ENCODE data around the gene RBM20. TPM values are rescaled to one million over a fixed set of nuclear protein-coding genes. Genes with fewer than 3 reads are reported as not detected.

Gene RBM20
- polyA plus RNA-seq, 1 donor (not counting 4 experiments of a cell fraction or from before 2014, with no cell fraction given) = 0.01 TPM

DNA sequence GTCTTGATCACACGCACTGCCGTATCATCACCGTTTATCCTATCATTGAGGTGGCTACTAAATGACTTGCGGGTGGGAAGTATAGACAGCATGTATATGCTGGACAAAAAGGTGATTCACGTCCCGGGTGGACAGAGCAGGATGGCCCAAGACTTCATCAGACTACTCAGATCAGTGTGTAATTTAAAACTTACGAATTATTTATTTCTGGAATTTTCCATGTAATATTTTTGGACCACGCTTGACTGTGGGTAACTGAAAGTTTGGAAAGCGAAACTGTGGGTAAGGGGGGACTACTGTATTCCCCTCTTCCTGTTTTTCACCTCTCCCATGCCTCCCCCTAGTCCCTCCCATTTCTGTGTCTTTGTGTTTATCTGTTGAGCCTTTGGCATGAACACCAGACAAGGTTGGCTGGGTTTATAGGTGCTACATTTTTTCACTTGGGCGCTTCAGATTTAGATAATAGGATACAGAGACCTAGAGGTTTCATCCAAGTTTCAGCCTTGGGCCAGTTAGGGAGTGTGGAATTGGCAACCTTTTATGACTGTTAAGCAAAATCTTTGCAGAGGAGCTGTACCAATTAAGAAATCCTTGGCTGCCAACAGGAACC is 55.8 kb downstream of the RBM20 start:
- dilution Hi-C loops (cut with MboI; ENCODE audit: extremely low pct_ligation_motif_present, low sequenced_read_pairs) = no loop called here
- no peaks in the 10 kb centered on the region for H3K9me1 ChIP-seq (ENCODE audit: control insufficient read depth, extremely low read depth, insufficient read depth, low read length)
- no peaks in the 10 kb centered on the region for H3K27me3 ChIP-seq (ENCODE audit: control insufficient read depth, extremely low read depth, insufficient read depth, low read length)
- H3K4me2 ChIP-seq (ENCODE audit: control insufficient read depth, extremely low read depth, insufficient read depth, low read depth, low read length) = no peak overlapping the region
- DNase-seq (ENCODE audit: low read depth, low spot score) (no peak), FAIRE-seq (no peak)
- no peak overlapping the region for H3K27ac ChIP-seq (ENCODE audit: control insufficient read depth, insufficient read depth, low read length)
- H3K9me3 ChIP-seq (ENCODE audit: control insufficient read depth, low read depth, low read length) = no peaks in the 10 kb centered on the region
- no peak overlapping the region for H2AFZ ChIP-seq (ENCODE audit: control insufficient read depth, low read length)
- H3K9ac ChIP-seq (ENCODE audit: control insufficient read depth, extremely low read depth, insufficient read depth, low read length) = no peak overlapping the region
- TF ChIP-seq, protein P1, sequence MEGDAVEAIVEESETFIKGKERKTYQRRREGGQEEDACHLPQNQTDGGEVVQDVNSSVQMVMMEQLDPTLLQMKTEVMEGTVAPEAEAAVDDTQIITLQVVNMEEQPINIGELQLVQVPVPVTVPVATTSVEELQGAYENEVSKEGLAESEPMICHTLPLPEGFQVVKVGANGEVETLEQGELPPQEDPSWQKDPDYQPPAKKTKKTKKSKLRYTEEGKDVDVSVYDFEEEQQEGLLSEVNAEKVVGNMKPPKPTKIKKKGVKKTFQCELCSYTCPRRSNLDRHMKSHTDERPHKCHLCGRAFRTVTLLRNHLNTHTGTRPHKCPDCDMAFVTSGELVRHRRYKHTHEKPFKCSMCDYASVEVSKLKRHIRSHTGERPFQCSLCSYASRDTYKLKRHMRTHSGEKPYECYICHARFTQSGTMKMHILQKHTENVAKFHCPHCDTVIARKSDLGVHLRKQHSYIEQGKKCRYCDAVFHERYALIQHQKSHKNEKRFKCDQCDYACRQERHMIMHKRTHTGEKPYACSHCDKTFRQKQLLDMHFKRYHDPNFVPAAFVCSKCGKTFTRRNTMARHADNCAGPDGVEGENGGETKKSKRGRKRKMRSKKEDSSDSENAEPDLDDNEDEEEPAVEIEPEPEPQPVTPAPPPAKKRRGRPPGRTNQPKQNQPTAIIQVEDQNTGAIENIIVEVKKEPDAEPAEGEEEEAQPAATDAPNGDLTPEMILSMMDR (optimal IDR thresholded peaks at IDR 0.05 in 1 of 3, IDR thresholded peaks at IDR 0.05 in 1 of 3, conservative IDR thresholded peaks at IDR 0.05 in 1 of 3; ENCODE audit: extremely low read depth in 1 of 3, insufficient read depth in 2 of 3, low read length in 3 of 3) = no peak
- no peak for TF ChIP-seq EZH2 (IDR thresholded peaks at IDR 0.05; ENCODE audit: low read length)
- H3K4me3 ChIP-seq (ENCODE audit: control insufficient read depth in 2 of 3, extremely low read depth in 1 of 3, insufficient read depth in 2 of 3, low read depth in 1 of 3, low read length in 3 of 3) = no peak overlapping the region
- no peaks in the 10 kb centered on the region for H4K20me1 ChIP-seq (ENCODE audit: control insufficient read depth, extremely low read depth, insufficient read depth, low read length)
- H3K4me1 ChIP-seq (ENCODE audit: control insufficient read depth, extremely low read depth, insufficient read depth, low read length) = no peaks in the 10 kb centered on the region
- no peaks in the 10 kb centered on the region for H3K36me3 ChIP-seq (ENCODE audit: control insufficient read depth in 2 of 2, extremely low read depth in 1 of 2, insufficient read depth in 2 of 2, low read length in 2 of 2)
- no peaks in the 10 kb centered on the region for H3K79me2 ChIP-seq (ENCODE audit: control insufficient read depth, insufficient read depth, low read length)

DNA sequence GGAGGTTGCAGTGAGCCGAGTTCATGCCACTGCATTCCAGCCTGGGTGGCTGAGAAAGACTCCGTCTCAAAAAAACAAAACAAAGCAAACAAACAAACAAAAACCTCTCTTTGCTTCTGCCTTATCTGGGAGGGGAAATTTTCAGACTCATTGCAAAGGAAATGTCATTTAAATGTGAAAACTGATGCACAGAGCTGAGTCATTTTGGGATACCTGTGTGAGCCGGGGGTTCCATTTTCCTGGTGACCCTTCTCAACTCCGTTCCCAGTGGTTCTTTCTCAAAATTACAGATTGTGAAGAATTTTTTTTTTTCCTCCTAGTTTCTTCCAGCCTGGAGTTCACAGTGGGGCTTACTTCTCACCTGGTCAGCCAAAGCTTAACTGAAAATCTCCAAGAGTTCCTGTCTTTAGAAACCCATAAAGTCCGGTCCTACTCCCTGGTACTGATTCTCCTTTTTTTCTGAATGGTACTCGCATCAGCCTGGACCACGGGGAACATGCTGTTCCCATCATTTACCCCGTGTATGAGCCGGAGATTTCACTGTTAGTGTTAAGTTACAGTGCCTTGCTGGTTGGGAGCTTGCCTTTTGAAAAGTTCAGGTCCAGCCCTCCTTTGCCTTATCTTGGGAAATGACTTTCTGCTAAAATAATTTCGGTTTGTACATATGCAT is 56.9 kb downstream of the RBM20 start:
- H3K4me2 ChIP-seq (ENCODE audit: control insufficient read depth, extremely low read depth, insufficient read depth, low read depth, low read length) = no peak overlapping the region
- no peaks in the 10 kb centered on the region for H3K79me2 ChIP-seq (ENCODE audit: control insufficient read depth, insufficient read depth, low read length)
- no peaks in the 10 kb centered on the region for H4K20me1 ChIP-seq (ENCODE audit: control insufficient read depth, extremely low read depth, insufficient read depth, low read length)
- no peak overlapping the region for H3K4me3 ChIP-seq (ENCODE audit: control insufficient read depth in 2 of 3, extremely low read depth in 1 of 3, insufficient read depth in 2 of 3, low read depth in 1 of 3, low read length in 3 of 3)
- H3K27ac ChIP-seq (ENCODE audit: control insufficient read depth, insufficient read depth, low read length) = no peak overlapping the region
- TF ChIP-seq, protein P1 (optimal IDR thresholded peaks at IDR 0.05 in 1 of 3, IDR thresholded peaks at IDR 0.05 in 1 of 3, conservative IDR thresholded peaks at IDR 0.05 in 1 of 3; ENCODE audit: extremely low read depth in 1 of 3, insufficient read depth in 2 of 3, low read length in 3 of 3) = no peak
- TF ChIP-seq EZH2 (IDR thresholded peaks at IDR 0.05; ENCODE audit: low read length) = no peak
- no peak overlapping the region for H2AFZ ChIP-seq (ENCODE audit: control insufficient read depth, low read length)
- DNase-seq (ENCODE audit: low read depth, low spot score) = no peak
- no peaks in the 10 kb centered on the region for H3K9me1 ChIP-seq (ENCODE audit: control insufficient read depth, extremely low read depth, insufficient read depth, low read length)
- no peaks in the 10 kb centered on the region for H3K9me3 ChIP-seq (ENCODE audit: control insufficient read depth, low read depth, low read length)
- dilution Hi-C loops (cut with MboI; ENCODE audit: extremely low pct_ligation_motif_present, low sequenced_read_pairs) = no loop called here
- no peak overlapping the region for H3K9ac ChIP-seq (ENCODE audit: control insufficient read depth, extremely low read depth, insufficient read depth, low read length)
- no peaks in the 10 kb centered on the region for H3K27me3 ChIP-seq (ENCODE audit: control insufficient read depth, extremely low read depth, insufficient read depth, low read length)
- no peaks in the 10 kb centered on the region for H3K36me3 ChIP-seq (ENCODE audit: control insufficient read depth in 2 of 2, extremely low read depth in 1 of 2, insufficient read depth in 2 of 2, low read length in 2 of 2)
- FAIRE-seq = no peak
- H3K4me1 ChIP-seq (ENCODE audit: control insufficient read depth, extremely low read depth, insufficient read depth, low read length) = no peaks in the 10 kb centered on the region

Data from keratinocyte (primary cell).